ENCODE measurements around the gene RAB3B. TPM values are rescaled to one million over a fixed set of nuclear protein-coding genes. Genes with fewer than 3 reads are reported as not detected.

Gene RAB3B
- polyA plus RNA-seq, 3 donors = under 0.01 TPM; not detected in 2

DNA sequence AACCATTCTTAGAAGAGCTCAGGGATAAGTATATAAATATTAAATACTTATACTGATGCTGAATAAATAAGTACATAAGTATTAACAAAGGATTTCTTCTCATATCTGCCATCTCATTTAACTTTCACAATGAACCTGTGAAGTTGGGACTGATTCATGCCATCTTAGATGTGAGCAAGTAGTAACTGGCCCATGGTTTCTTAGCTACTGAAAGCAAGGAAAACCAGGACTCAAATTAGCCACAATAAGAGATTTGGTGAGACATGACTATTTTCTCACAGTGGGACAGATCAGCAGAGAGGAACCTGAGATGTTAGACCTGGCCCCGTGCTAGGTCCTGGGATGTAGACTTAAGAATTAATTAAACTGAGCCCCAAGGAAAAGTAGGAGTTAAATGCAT, 8.2 kb upstream of the RAB3B start:
- H3K4me2 ChIP-seq (replicated peaks; ENCODE audit: extremely low read depth, low read length, poor library complexity, severe bottlenecking) = no peak overlapping the region
- peaks cover 2 to 8% of the 10 kb centered on the region in 2 donors for H3K27me3 ChIP-seq (ENCODE audit: control insufficient read depth in 2 of 2, insufficient read depth in 2 of 2, low read length in 2 of 2)
- H4K20me1 ChIP-seq (ENCODE audit: insufficient read depth, low read length) = no peaks in the 10 kb centered on the region
- no peaks in the 10 kb centered on the region for H3K4me1 ChIP-seq (ENCODE audit: control insufficient read depth in 1 of 2, insufficient read depth in 2 of 2, low read length in 2 of 2)
- TF ChIP-seq, protein P1, sequence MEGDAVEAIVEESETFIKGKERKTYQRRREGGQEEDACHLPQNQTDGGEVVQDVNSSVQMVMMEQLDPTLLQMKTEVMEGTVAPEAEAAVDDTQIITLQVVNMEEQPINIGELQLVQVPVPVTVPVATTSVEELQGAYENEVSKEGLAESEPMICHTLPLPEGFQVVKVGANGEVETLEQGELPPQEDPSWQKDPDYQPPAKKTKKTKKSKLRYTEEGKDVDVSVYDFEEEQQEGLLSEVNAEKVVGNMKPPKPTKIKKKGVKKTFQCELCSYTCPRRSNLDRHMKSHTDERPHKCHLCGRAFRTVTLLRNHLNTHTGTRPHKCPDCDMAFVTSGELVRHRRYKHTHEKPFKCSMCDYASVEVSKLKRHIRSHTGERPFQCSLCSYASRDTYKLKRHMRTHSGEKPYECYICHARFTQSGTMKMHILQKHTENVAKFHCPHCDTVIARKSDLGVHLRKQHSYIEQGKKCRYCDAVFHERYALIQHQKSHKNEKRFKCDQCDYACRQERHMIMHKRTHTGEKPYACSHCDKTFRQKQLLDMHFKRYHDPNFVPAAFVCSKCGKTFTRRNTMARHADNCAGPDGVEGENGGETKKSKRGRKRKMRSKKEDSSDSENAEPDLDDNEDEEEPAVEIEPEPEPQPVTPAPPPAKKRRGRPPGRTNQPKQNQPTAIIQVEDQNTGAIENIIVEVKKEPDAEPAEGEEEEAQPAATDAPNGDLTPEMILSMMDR (IDR thresholded peaks at IDR 0.05) = no peak
- intact Hi-C loops (cut with micrococcal nuclease) = no loop called here
- Mint-ChIP-seq H3K27me3 (ENCODE audit: low read depth in 3 of 3) (peaks cover 10 to 14% (median 12%) of the 10 kb centered on the region in 3 donors), H3K27ac (no peak overlapping the region), H3K4me3 (no peak overlapping the region), H3K4me1 (no peaks in the 10 kb centered on the region), H3K9me3 (peaks cover 0 to 2% (median 0%) of the 10 kb centered on the region in 7 donors), H3K36me3 (no peaks in the 10 kb centered on the region)
- WGBS (ENCODE audit: insufficient coverage) = no CpG with 5 or more reads among the region's 1 CpG
- no peak for DNase-seq
- no peaks in the 10 kb centered on the region for H3K79me2 ChIP-seq (ENCODE audit: insufficient read depth, low read length)
- no peak overlapping the region for H3K27ac ChIP-seq (ENCODE audit: low read depth in 1 of 2, low read length in 2 of 2)
- H3K9ac ChIP-seq (ENCODE audit: insufficient read depth, low read length, poor library complexity, severe bottlenecking) = no peak overlapping the region
- no peak overlapping the region for H3K4me3 ChIP-seq (replicated peaks in 1 of 3; ENCODE audit: low read depth in 2 of 3, low read length in 3 of 3)
- no peaks in the 10 kb centered on the region for H3K36me3 ChIP-seq (replicated peaks in 1 of 2; ENCODE audit: control insufficient read depth in 1 of 2, insufficient read depth in 2 of 2, low read length in 2 of 2)
- no peaks in the 10 kb centered on the region for H3K9me3 ChIP-seq (replicated peaks in 1 of 2; ENCODE audit: control insufficient read depth in 1 of 2, insufficient read depth in 1 of 2, low read length in 2 of 2)
- no peak overlapping the region for H2AFZ ChIP-seq (ENCODE audit: insufficient read depth, low read depth, low read length, poor library complexity, severe bottlenecking)

DNA sequence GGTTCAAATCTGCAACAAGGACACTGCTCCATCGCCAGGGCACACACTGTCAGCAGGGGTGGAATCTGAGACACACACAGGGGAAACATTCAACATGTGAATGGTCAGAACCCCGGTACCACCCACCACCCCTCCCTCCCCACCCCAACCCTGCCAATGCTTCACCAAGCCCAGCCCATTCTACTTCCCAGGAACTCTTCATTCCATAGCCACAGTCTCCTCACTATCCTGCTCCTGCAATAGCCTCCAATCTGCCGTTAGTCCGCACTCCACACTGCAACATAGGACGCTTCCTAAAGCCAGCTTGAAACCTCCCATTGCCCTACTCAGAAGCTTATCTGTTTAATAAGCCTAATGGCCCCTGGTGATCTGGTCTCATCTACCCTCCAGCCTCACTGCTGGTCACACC, 7.5 kb upstream of the RAB3B start:
- H3K27ac Mint-ChIP-seq = no peak overlapping the region
- H3K4me3 ChIP-seq (replicated peaks in 1 of 3; ENCODE audit: low read depth in 2 of 3, low read length in 3 of 3) = no peak overlapping the region
- H3K27ac ChIP-seq (ENCODE audit: low read depth in 1 of 2, low read length in 2 of 2) = no peak overlapping the region
- TF ChIP-seq, protein P1 (IDR thresholded peaks at IDR 0.05) = no peak
- H3K27me3 ChIP-seq (ENCODE audit: control insufficient read depth in 2 of 2, insufficient read depth in 2 of 2, low read length in 2 of 2) = peaks cover 3 to 8% of the 10 kb centered on the region in 2 donors
- no peaks in the 10 kb centered on the region for H3K4me1 Mint-ChIP-seq
- no peaks in the 10 kb centered on the region for H3K36me3 Mint-ChIP-seq
- no peaks in the 10 kb centered on the region for H3K9me3 ChIP-seq (replicated peaks in 1 of 2; ENCODE audit: control insufficient read depth in 1 of 2, insufficient read depth in 1 of 2, low read length in 2 of 2)
- H3K4me2 ChIP-seq (replicated peaks; ENCODE audit: extremely low read depth, low read length, poor library complexity, severe bottlenecking) = no peak overlapping the region
- no peak for DNase-seq
- H3K79me2 ChIP-seq (ENCODE audit: insufficient read depth, low read length) = no peaks in the 10 kb centered on the region
- no peaks in the 10 kb centered on the region for H3K4me1 ChIP-seq (ENCODE audit: control insufficient read depth in 1 of 2, insufficient read depth in 2 of 2, low read length in 2 of 2)
- H3K36me3 ChIP-seq (replicated peaks in 1 of 2; ENCODE audit: control insufficient read depth in 1 of 2, insufficient read depth in 2 of 2, low read length in 2 of 2) = no peaks in the 10 kb centered on the region
- no peaks in the 10 kb centered on the region for H4K20me1 ChIP-seq (ENCODE audit: insufficient read depth, low read length)
- intact Hi-C loops (cut with micrococcal nuclease) = no loop called here
- no peak overlapping the region for H3K4me3 Mint-ChIP-seq
- peaks cover 14 to 16% (median 15%) of the 10 kb centered on the region in 3 donors for H3K27me3 Mint-ChIP-seq (ENCODE audit: low read depth in 3 of 3)
- no peak overlapping the region for H2AFZ ChIP-seq (ENCODE audit: insufficient read depth, low read depth, low read length, poor library complexity, severe bottlenecking)
- peaks cover 0 to 2% (median 0%) of the 10 kb centered on the region in 7 donors for H3K9me3 Mint-ChIP-seq
- H3K9ac ChIP-seq (ENCODE audit: insufficient read depth, low read length, poor library complexity, severe bottlenecking) = no peak overlapping the region
- 74% methylated on average over 5 of the region's 5 CpGs for WGBS (ENCODE audit: insufficient coverage)

Data from CD14-positive monocyte (primary cell).